PC-3 (cell line): Measurements from ENCODE around the gene RDM1. TPM values are rescaled to one million over a fixed set of nuclear protein-coding genes. Genes with fewer than 3 reads are reported as not detected.

Experiments used
- ATAC-seq: fragments of 200-7000 bp; cut with Tn5 transposase; 2 replicates; pipeline ENCODE4 v1.9.1; 2020; ENCODE audit warnings: mild to moderate bottlenecking, moderate library complexity
- BruUV-seq: library from RNA; stranded (reverse); fragments of 400-500 nt; replicated peaks from 2 replicates; lab custom pipeline; 2021; lab: Mats Ljungman, UMichigan
- CTCF ChIA-PET: fragments of 300-600 bp; sonication (Branson Sonifier 250); formaldehyde crosslinking; loops from one replicate; lab custom pipeline; 2022; ENCODE audit warnings: antibody characterized with exemption; lab: Charles Lee
- POLR2A ChIA-PET: fragments of 300-600 bp; sonication (Branson Sonifier 250); formaldehyde crosslinking; loops from one replicate; lab custom pipeline; 2022; ENCODE audit warnings: antibody characterized with exemption; ENCODE audit not compliant: unreplicated experiment; lab: Charles Lee
- DNase-seq: peaks from one replicate; pipeline ENCODE4 v3.0.0-alpha.2; 2015
- H2AFZ ChIP-seq: fragments of 300-600 bp; sonication (generic); 2 replicates; pipeline ENCODE4 v1.6.0; 2016; ENCODE audit warnings: antibody characterized with exemption, low read length
- H3F3A ChIP-seq: fragments of 300-600 bp; sonication (generic); one replicate; pipeline ENCODE4 v1.6.0; 2017; ENCODE audit warnings: antibody characterized with exemption, low read length, control low read depth, mild to moderate bottlenecking; ENCODE audit not compliant: unreplicated experiment
- H3K27ac ChIP-seq: fragments of 300-600 bp; sonication (generic); 2 replicates; pipeline ENCODE4 v1.5.1; 2016; ENCODE audit warnings: mild to moderate bottlenecking, low read length
- H3K27me3 ChIP-seq: fragments of 300-600 bp; sonication (generic); 2 replicates; pipeline ENCODE4 v1.6.1; 2016; ENCODE audit warnings: low read length, mixed read lengths
- H3K36me3 ChIP-seq: fragments of 300-600 bp; sonication (generic); 2 replicates; pipeline ENCODE4 v1.6.1; 2016; ENCODE audit warnings: low read depth, mixed run types, low read length, mixed read lengths
- H3K4me1 ChIP-seq: fragments of 300-600 bp; sonication (generic); 2 replicates; pipeline ENCODE4 v1.5.1; 2016; ENCODE audit warnings: low read length; ENCODE audit not compliant: insufficient read depth
- H3K4me2 ChIP-seq: fragments of 300-600 bp; sonication (generic); 2 replicates; pipeline ENCODE4 v1.6.0; 2016; ENCODE audit warnings: low read length
- H3K4me3 ChIP-seq: fragments of 300-600 bp; sonication (generic); 2 replicates; pipeline ENCODE4 v1.5.1; 2016; ENCODE audit warnings: mild to moderate bottlenecking, low read length, mixed read lengths
- H3K79me2 ChIP-seq: fragments of 300-600 bp; sonication (generic); 2 replicates; pipeline ENCODE4 v1.6.1; 2017; ENCODE audit warnings: low read length, mixed read lengths
- H3K9ac ChIP-seq: fragments of 300-600 bp; sonication (generic); 2 replicates; pipeline ENCODE4 v1.6.0; 2016; ENCODE audit warnings: mild to moderate bottlenecking, low read length
- H3K9me2 ChIP-seq: fragments of 300-600 bp; sonication (generic); replicated peaks from 2 replicates; pipeline ENCODE4 v1.6.1; 2016; ENCODE audit warnings: mixed run types, low read length, mixed read lengths
- H3K9me3 ChIP-seq: fragments of 300-600 bp; sonication (generic); 2 replicates; pipeline ENCODE4 v1.6.1; 2016; ENCODE audit warnings: low read length, mixed read lengths
- H4K20me1 ChIP-seq: fragments of 300-600 bp; sonication (generic); 2 replicates; pipeline ENCODE4 v1.6.1; 2016; ENCODE audit warnings: low read length, mixed read lengths
- EZH2 ChIP-seq: fragments of 300-600 bp; sonication (generic); IDR thresholded peaks from one replicate; pipeline ENCODE4 v1.6.1; 2017; ENCODE audit warnings: antibody characterized with exemption, mild to moderate bottlenecking, low read length; ENCODE audit not compliant: unreplicated experiment
- EZH2phosphoT487 ChIP-seq: fragments of 300-600 bp; sonication (generic); IDR thresholded peaks from 2 replicates; pipeline ENCODE4 v1.6.1; 2018; ENCODE audit warnings: mild to moderate bottlenecking, antibody characterized with exemption, low read length, borderline replicate concordance
- intact Hi-C: fragments of 100-400 bp; cut with micrococcal nuclease; formaldehyde crosslinking; loops from 2 replicates; pipeline ENCODE4 v1.9.0; 2023
- total RNA-seq: library from RNA; depleted of rRNA; stranded (reverse); fragments of >200 nt; gene quantifications from 2 replicates; pipeline ENCODE4 v1.2.3, GENCODE V29; 2014
- TF ChIP-seq, protein P1 (sequence below): fragments of 300-600 bp; sonication (generic); conservative IDR thresholded peaks from 2 replicates; pipeline ENCODE4 v1.5.1; 2017; ENCODE audit warnings: antibody characterized with exemption, low read depth, mild to moderate bottlenecking, low read length

The RDM1 gene
- total RNA-seq, 1 experiment from 2014 or later: 2.0 TPM

DNA sequence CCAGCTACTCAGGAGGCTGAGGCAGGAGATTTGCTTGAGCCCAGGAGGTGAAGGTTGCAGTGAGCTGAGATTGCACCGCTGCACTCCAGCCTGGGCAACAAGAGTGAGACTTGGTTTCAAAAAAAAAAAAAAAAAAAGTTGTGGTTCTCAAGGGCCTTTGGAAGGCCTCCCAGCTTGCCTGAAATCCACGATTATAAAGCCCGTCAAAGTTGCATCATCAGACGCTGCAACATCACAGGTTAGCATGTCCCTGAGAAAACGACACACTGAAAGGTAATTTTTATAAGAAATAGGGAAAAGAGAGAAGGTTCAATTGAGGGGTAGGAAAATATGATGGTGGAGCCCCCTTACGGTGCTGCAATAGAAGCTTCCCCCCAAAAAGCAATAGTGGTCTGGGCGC lies 17.5 kb upstream of the RDM1 start:
- Histone ChIP-seq H3K4me2 (no peak overlapping the region), H3K9me3 (no peaks in the 10 kb centered on the region), H3K9me2 (no peaks in the 10 kb centered on the region), H3K27ac (no peak overlapping the region), H3K9ac (no peak overlapping the region), H4K20me1 (no peaks in the 10 kb centered on the region), H3K4me1 (no peaks in the 10 kb centered on the region), H2AFZ (no peak overlapping the region), H3K27me3 (peaks cover 6% of the 10 kb centered on the region; the same call in 1 of the 2 replicates), H3K4me3 (no peak overlapping the region), H3F3A (no peaks in the 10 kb centered on the region), H3K79me2 (no peaks in the 10 kb centered on the region), H3K36me3 (no peaks in the 10 kb centered on the region)
- no TSS peak for BruUV-seq
- TF ChIP-seq EZH2 (no peak), EZH2phosphoT487 (no peak)
- TF ChIP-seq, protein P1, sequence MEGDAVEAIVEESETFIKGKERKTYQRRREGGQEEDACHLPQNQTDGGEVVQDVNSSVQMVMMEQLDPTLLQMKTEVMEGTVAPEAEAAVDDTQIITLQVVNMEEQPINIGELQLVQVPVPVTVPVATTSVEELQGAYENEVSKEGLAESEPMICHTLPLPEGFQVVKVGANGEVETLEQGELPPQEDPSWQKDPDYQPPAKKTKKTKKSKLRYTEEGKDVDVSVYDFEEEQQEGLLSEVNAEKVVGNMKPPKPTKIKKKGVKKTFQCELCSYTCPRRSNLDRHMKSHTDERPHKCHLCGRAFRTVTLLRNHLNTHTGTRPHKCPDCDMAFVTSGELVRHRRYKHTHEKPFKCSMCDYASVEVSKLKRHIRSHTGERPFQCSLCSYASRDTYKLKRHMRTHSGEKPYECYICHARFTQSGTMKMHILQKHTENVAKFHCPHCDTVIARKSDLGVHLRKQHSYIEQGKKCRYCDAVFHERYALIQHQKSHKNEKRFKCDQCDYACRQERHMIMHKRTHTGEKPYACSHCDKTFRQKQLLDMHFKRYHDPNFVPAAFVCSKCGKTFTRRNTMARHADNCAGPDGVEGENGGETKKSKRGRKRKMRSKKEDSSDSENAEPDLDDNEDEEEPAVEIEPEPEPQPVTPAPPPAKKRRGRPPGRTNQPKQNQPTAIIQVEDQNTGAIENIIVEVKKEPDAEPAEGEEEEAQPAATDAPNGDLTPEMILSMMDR: no peak
- ChIA-PET POLR2A (no interaction called here), CTCF (no interaction called here)
- no peak for DNase-seq
- no peak for ATAC-seq
- intact Hi-C loops: no loop called here

DNA sequence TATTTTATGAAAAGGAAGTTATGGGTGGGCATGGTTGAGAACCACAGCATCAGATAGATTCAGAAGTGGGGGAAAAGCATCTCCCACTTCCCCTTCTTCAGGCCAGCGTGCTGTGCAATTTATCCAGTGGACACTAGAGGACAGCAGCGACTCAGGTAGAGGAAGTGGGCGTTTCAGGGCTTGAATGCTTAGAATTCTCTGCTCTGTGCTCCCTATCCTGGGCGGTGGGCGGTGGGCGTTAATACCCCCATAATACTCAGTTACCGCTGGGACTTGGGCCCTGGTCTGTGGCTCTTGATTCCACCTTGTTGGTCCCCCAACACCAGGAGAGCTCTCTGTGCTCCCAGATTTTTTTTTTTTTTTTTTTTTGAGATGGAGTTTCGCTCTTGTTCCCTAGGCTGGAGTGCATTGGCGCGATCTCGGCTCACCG lies 16.6 kb upstream of the RDM1 start:
- Histone ChIP-seq H3K4me3 (peak overlapping the region; percentile 63), H3K4me2 (peak overlapping the region; percentile 83)

DNA sequence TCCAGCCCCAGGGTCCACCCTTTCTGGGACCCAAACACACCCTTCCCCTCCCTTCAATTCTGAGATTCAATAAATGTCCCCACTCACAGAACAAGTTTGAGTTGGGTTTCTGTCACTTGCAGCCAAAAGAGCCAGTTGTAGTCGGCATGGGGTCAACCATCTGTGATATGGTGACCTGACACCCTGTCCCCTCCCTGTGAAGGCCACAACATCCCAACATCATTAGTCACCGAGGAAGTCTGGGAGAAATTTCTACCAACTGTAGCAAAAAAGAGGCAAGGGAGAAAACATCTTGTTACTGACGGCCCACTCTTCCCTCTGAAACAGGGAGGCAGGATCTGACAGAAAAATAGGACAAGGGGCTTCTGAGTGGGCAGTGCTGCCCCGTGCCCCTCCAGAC lies 13.6 kb upstream of the RDM1 start:
- ATAC-seq: no peak

More for the DNA sequence above, 16.6 kb upstream of the RDM1 start:
- Histone ChIP-seq H3K9ac (no peak overlapping the region), H3K4me1 (no peaks in the 10 kb centered on the region), H3K36me3 (no peaks in the 10 kb centered on the region), H3K79me2 (no peaks in the 10 kb centered on the region), H3K9me2 (no peaks in the 10 kb centered on the region), H3K9me3 (no peaks in the 10 kb centered on the region), H3K27ac (no peak overlapping the region), H3K27me3 (0 out of 2 replicates have a peak, but pooled peaks cover 7% of the 10 kb centered on the region), H3F3A (no peaks in the 10 kb centered on the region), H2AFZ (peak overlapping the region; percentile 79), H4K20me1 (no peaks in the 10 kb centered on the region)
- BruUV-seq: no TSS peak
- ChIA-PET CTCF (no interaction called here), POLR2A (no interaction called here)
- TF ChIP-seq, protein P1: peak; percentile 65
- TF ChIP-seq EZH2phosphoT487: no peak
- DNase-seq (peak; percentile 62), ATAC-seq (peak; percentile 75)
- intact Hi-C loops: no loop called here

More for the DNA sequence above, 13.6 kb upstream of the RDM1 start:
- Histone ChIP-seq H3K4me3 (no peak overlapping the region), H3K4me1 (no peaks in the 10 kb centered on the region), H3K9me2 (no peaks in the 10 kb centered on the region), H3K9me3 (no peaks in the 10 kb centered on the region), H3F3A (no peaks in the 10 kb centered on the region), H3K27ac (no peak overlapping the region), H4K20me1 (no peaks in the 10 kb centered on the region), H2AFZ (no peak overlapping the region), H3K9ac (no peak overlapping the region), H3K79me2 (no peaks in the 10 kb centered on the region), H3K4me2 (no peak overlapping the region), H3K36me3 (no peaks in the 10 kb centered on the region), H3K27me3 (0 out of 2 replicates have a peak, but pooled peaks cover 7% of the 10 kb centered on the region)
- no peak for DNase-seq
- BruUV-seq: no TSS peak
- ChIA-PET CTCF (interaction anchor here (0.5 kb wide), 1 partner anchor 539 kb away, joined by 4 read pairs; no protein-coding TSS in a partner anchor), POLR2A (no interaction called here)
- intact Hi-C loops: no loop called here
- TF ChIP-seq, protein P1: no peak
- TF ChIP-seq EZH2phosphoT487 (no peak), EZH2 (no peak)
